IMR-90 (cell line): Measurements from ENCODE around the gene HHLA2. TPM values are rescaled to one million over a fixed set of nuclear protein-coding genes. Genes with fewer than 3 reads are reported as not detected.

Experiments used
- ATAC-seq: fragments of 200-7000 bp; cut with Tn5 transposase; 2 replicates; pipeline ENCODE4 v1.9.1; 2020; ENCODE audit warnings: low read depth, mild to moderate bottlenecking, moderate library complexity
- BruUV-seq: library from RNA; stranded (reverse); fragments of 400-500 nt; replicated peaks from 2 replicates; lab custom pipeline; 2021; lab: Mats Ljungman, UMichigan
- CTCF ChIA-PET: fragments of 300-600 bp; formaldehyde crosslinking; extraction: SDS; loops from one replicate; lab custom pipeline; 2021; ENCODE audit warnings: antibody characterized with exemption; lab: Yijun Ruan, JAX
- POLR2A ChIA-PET: fragments of 300-600 bp; sonication (Branson Sonifier 250); formaldehyde crosslinking; loops from one replicate; lab custom pipeline; 2022; ENCODE audit warnings: antibody characterized with exemption; ENCODE audit not compliant: unreplicated experiment; lab: Charles Lee
- DNase-seq: peaks from one replicate; pipeline ENCODE4 v3.0.0; 2013
- H2AFZ ChIP-seq: replicated peaks from 2 replicates; pipeline ENCODE3; 2013; ENCODE audit warnings: low read length, mild to moderate bottlenecking; ENCODE audit not compliant: poor library complexity
- H2AK5ac ChIP-seq: 2 replicates; pipeline ENCODE4 v1.6.1; 2013; ENCODE audit warnings: low read depth, low read length, inconsistent platforms
- H2AK9ac ChIP-seq: replicated peaks from 2 replicates; pipeline ENCODE3; 2013; ENCODE audit warnings: mild to moderate bottlenecking, low read depth, low read length, moderate library complexity; ENCODE audit not compliant: poor library complexity
- H2BK120ac ChIP-seq: 2 replicates; pipeline ENCODE4 v1.6.1; 2013; ENCODE audit warnings: low read depth, low read length, inconsistent platforms
- H2BK15ac ChIP-seq: 3 replicates; pipeline ENCODE4 v1.6.1; 2013; ENCODE audit warnings: low read depth, low read length, inconsistent platforms
- H2BK20ac ChIP-seq: 2 replicates; pipeline ENCODE4 v1.6.1; 2013; ENCODE audit warnings: low read depth, mild to moderate bottlenecking, inconsistent platforms, low read length, moderate library complexity
- H2BK5ac ChIP-seq: 2 replicates; pipeline ENCODE4 v1.6.1; 2013; ENCODE audit warnings: mild to moderate bottlenecking, low read depth, low read length, inconsistent platforms; ENCODE audit not compliant: poor library complexity, severe bottlenecking
- H3K14ac ChIP-seq: replicated peaks from 2 replicates; pipeline ENCODE4 v1.6.1; 2013; ENCODE audit warnings: low read depth, low read length, inconsistent platforms
- H3K18ac ChIP-seq: 2 replicates; pipeline ENCODE4 v1.6.1; 2013; ENCODE audit warnings: low read depth, low read length, control low read depth
- H3K23ac ChIP-seq: 2 replicates; pipeline ENCODE4 v1.6.1; 2013; ENCODE audit warnings: low read depth, low read length, inconsistent platforms
- H3K27ac ChIP-seq: 2 replicates; pipeline ENCODE4 v1.5.1; 2013; ENCODE audit warnings: mild to moderate bottlenecking, control low read depth, low read length; ENCODE audit not compliant: insufficient read depth
- H3K27me3 ChIP-seq: 2 replicates; pipeline ENCODE4 v1.6.1; 2013; ENCODE audit warnings: low read length; ENCODE audit not compliant: control insufficient read depth, insufficient read depth
- H3K36me3 ChIP-seq: 2 replicates; pipeline ENCODE4 v1.6.1; 2013; ENCODE audit warnings: low read length, mixed read lengths; ENCODE audit not compliant: control insufficient read depth, insufficient read depth
- H3K4ac ChIP-seq: 2 replicates; pipeline ENCODE4 v1.6.1; 2013; ENCODE audit warnings: low read depth, low read length, inconsistent platforms
- H3K4me1 ChIP-seq: 2 replicates; pipeline ENCODE4 v1.6.1; 2013; ENCODE audit warnings: low read length, mixed read lengths; ENCODE audit not compliant: control insufficient read depth, insufficient read depth
- H3K4me2 ChIP-seq: 2 replicates; pipeline ENCODE4 v1.6.1; 2013; ENCODE audit warnings: low read depth, mild to moderate bottlenecking, control low read depth, low read length, moderate library complexity
- H3K4me3 ChIP-seq: 2 replicates; pipeline ENCODE4 v1.5.1; 2013; ENCODE audit warnings: low read depth, mild to moderate bottlenecking, control low read depth, low read length, moderate library complexity; ENCODE audit not compliant: insufficient read depth
- H3K56ac ChIP-seq: 2 replicates; pipeline ENCODE4 v1.6.1; 2013; ENCODE audit warnings: low read length, inconsistent platforms; ENCODE audit not compliant: insufficient read depth; ENCODE audit errors: extremely low read depth
- H3K79me1 ChIP-seq, 2 experiments: 2 replicates each; pipeline ENCODE4 v1.6.1; 2013; ENCODE audit warnings: low read length in 2 of 2, inconsistent platforms in 1 of 2, low read depth in 1 of 2
- H3K9ac ChIP-seq: 2 replicates; pipeline ENCODE4 v1.6.1; 2013; ENCODE audit warnings: low read depth, low read length, control low read depth
- H3K9me1 ChIP-seq: 2 replicates; pipeline ENCODE4 v1.6.1; 2013; ENCODE audit warnings: low read length, inconsistent platforms; ENCODE audit not compliant: insufficient read depth
- H3K9me3 ChIP-seq: 2 replicates; pipeline ENCODE4 v1.6.1; 2013; ENCODE audit warnings: low read length; ENCODE audit not compliant: control insufficient read depth, insufficient read depth
- H4K20me1 ChIP-seq: 2 replicates; pipeline ENCODE4 v1.6.1; 2013; ENCODE audit warnings: low read length, inconsistent platforms; ENCODE audit not compliant: insufficient read depth
- H4K5ac ChIP-seq: 2 replicates; pipeline ENCODE4 v1.6.1; 2013; ENCODE audit warnings: mild to moderate bottlenecking, low read depth, low read length, control low read depth
- H4K8ac ChIP-seq, 2 experiments: 2 replicates each; pipeline ENCODE4 v1.6.1; 2013; ENCODE audit warnings: low read depth in 2 of 2, low read length in 2 of 2, control low read depth in 1 of 2, inconsistent platforms in 1 of 2
- H4K91ac ChIP-seq: 2 replicates; pipeline ENCODE4 v1.6.1; 2013; ENCODE audit warnings: low read depth, low read length, inconsistent platforms; ENCODE audit not compliant: insufficient read depth
- CEBPB ChIP-seq: IDR thresholded peaks from 2 replicates; pipeline ENCODE4 v1.6.1; 2012; ENCODE audit warnings: low read depth, low read length, improper control_type of control experiment
- CHD1 ChIP-seq: IDR thresholded peaks from 2 replicates; pipeline ENCODE4 v1.6.1; 2012; ENCODE audit warnings: low read depth, low read length, improper control_type of control experiment
- FOS ChIP-seq: fragments of 150-350 bp; IDR thresholded peaks from 2 replicates; pipeline ENCODE4 v1.6.1; 2016; ENCODE audit warnings: low read depth, low read length
- MAFK ChIP-seq: IDR thresholded peaks from 2 replicates; pipeline ENCODE4 v1.6.1; 2012; ENCODE audit warnings: low read depth, low read length, improper control_type of control experiment
- MXI1 ChIP-seq: IDR thresholded peaks from 2 replicates; pipeline ENCODE4 v1.6.1; 2012; ENCODE audit warnings: low read depth, mild to moderate bottlenecking, low read length, moderate library complexity, borderline replicate concordance
- NFE2L2 ChIP-seq: fragments of 150-350 bp; IDR thresholded peaks from 2 replicates; pipeline ENCODE4 v1.6.1; 2016; ENCODE audit warnings: low read depth, mild to moderate bottlenecking, low read length
- POLR2A ChIP-seq: IDR thresholded peaks from 2 replicates; pipeline ENCODE4 v1.6.1; 2012; ENCODE audit warnings: mild to moderate bottlenecking, low read depth, low read length
- RAD21 ChIP-seq: IDR thresholded peaks from 2 replicates; pipeline ENCODE4 v1.6.1; 2012; ENCODE audit warnings: low read length, improper control_type of control experiment
- SMC3 ChIP-seq: fragments of 150-350 bp; IDR thresholded peaks from 2 replicates; pipeline ENCODE4 v1.6.1; 2016; ENCODE audit warnings: low read depth, mild to moderate bottlenecking, antibody characterized with exemption, low read length, moderate library complexity
- WGBS, 2 experiments: methylation state at CpG; one replicate each; pipeline versions ENCODE4 v1.1.5 to v1.1.7; 2013; ENCODE audit warnings: missing lambda C conversion rate in 2 of 2; ENCODE audit not compliant: insufficient read length in 1 of 2; ENCODE audit errors: extremely low coverage in 2 of 2; 5-methylcytosine and 5-hydroxymethylcytosine counted together
- dilution Hi-C: fragments of 300-500 bp; cut with HindIII; formaldehyde crosslinking; loops from one replicate; pipeline ENCODE4 v1.14.3; 2018; ENCODE audit warnings: low sequenced_read_pairs; ENCODE audit not compliant: unreplicated experiment
- in situ Hi-C: fragments of 300-500 bp; cut with MboI; formaldehyde crosslinking; loops from 3 replicates; pipeline ENCODE4 v1.14.3; 2019; ENCODE audit warnings: low sequenced_read_pairs, inconsistent platforms, mixed read lengths
- intact Hi-C: fragments of 100-400 bp; cut with micrococcal nuclease; formaldehyde crosslinking; loops from 2 replicates; pipeline ENCODE4 v1.10.0; 2022
- polyA plus RNA-seq, 3 experiments: library from polyadenylated mRNA; depleted of rRNA; stranded (reverse); fragments of >200 nt; gene quantifications; 2 replicates each; pipeline ENCODE4 v1.2.3, GENCODE V29; 2012; ENCODE audit warnings: low replicate concordance in 1 of 3
- total RNA-seq: library from RNA; depleted of rRNA; stranded (reverse); fragments of >200 nt; gene quantifications from 2 replicates; pipeline ENCODE4 v1.2.3, GENCODE V29; 2012
- TF ChIP-seq, protein P1 (sequence below): fragments of 150-350 bp; IDR thresholded peaks from 2 replicates; pipeline ENCODE4 v1.6.1; 2017; ENCODE audit warnings: mild to moderate bottlenecking, antibody characterized with exemption, low read length, low read depth
- TF ChIP-seq, protein P2 (sequence below): conservative IDR thresholded peaks from 2 replicates; pipeline ENCODE4 v1.5.1; 2012; ENCODE audit warnings: mild to moderate bottlenecking, low read depth, low read length, improper control_type of control experiment
- TF ChIP-seq, protein P3 (sequence below): fragments of 150-350 bp; IDR thresholded peaks from 2 replicates; pipeline ENCODE4 v1.6.1; 2016; ENCODE audit warnings: low read depth, mild to moderate bottlenecking, low read length, moderate library complexity, borderline replicate concordance

HHLA2 gene
- total and polyA plus RNA-seq, 2 of the 4 experiments (the other 2 are of a cell fraction) = not detected

DNA sequence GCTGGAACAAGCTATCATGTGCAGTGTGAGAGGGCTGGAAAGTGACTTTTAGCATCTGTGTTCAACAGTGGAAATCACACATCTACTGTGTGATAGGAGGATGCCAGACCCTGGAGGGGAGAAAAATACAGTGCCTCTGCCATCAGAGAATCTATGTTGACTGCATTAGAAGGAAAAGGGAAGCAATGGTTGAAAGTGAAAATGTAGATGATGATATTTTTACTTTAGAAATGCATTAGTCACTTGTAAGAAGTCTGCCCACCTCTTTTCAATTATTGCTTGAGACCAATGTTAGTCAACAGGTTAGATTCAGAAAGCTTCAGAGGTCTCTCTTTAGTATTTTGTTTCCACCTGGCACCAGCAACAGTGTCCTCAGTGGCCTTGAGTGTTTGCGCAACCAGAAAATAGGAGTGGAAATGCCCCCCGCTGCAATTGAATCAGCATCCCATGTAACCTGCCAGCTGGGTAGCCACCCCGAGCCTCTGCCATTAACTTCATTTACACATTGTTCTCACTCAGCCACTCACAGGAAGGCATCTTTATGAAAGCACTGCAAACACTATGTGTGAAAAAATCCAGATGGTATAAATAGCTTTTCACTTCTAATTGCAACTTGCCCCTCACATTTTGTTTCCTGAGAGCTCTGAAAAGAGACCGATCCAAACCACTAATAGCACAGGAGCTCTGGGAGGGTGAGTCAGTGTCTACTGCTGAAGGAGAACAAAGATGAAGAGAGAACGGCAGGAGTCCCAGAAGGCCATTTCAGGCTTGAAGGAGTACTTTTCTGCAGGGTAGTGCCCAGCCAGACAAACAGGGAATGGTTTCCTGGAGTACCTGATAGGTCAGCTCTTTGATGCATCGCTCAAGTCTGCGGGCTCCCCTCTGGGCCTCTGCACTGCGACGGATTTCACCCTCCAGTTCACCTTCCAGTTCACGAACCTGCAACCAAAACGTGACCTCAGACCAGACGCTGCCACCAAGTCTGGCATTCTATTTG lies 92.1 kb downstream of the HHLA2 start (continued):
- TF ChIP-seq FOS (no peak), CEBPB (no peak)

DNA sequence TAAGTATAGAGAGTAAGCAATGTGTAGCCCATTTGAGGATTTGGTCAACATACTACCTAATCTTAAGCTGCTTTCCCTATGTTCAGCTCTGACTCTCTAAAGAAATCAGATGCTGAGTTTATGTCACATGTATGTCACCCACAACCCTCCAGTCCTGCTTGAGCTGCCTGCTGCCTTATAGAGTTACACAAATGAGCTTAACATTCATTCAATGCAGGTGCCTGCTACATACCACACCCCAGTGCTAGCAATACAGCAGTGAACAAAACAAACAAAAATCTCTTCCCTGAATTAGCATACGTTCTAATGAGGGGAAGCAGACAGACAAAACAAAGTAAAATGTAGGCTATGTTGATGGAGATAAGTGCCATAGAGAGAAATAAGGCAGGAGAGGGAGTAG lies 93.0 kb downstream of the HHLA2 start:
- Histone ChIP-seq H4K91ac (no peak overlapping the region), H2AFZ (no peak overlapping the region), H4K20me1 (no peaks in the 10 kb centered on the region), H3K9me1 (no peaks in the 10 kb centered on the region; the same call in 1 of the 2 replicates), H3K27ac (no peak overlapping the region), H2AK9ac (no peak overlapping the region), H3K9ac (no peak overlapping the region), H4K8ac (no peak overlapping the region), H4K5ac (no peak overlapping the region), H3K4me3 (no peak overlapping the region), H2BK15ac (no peak overlapping the region), H3K23ac (no peak overlapping the region), H3K4me2 (no peak overlapping the region), H3K4ac (no peak overlapping the region), H3K18ac (no peak overlapping the region), H2BK120ac (no peak overlapping the region), H3K14ac (no peak overlapping the region), H3K56ac (no peak overlapping the region), H3K9me3 (no peaks in the 10 kb centered on the region), H2AK5ac (no peak overlapping the region), H3K36me3 (no peaks in the 10 kb centered on the region), H2BK5ac (no peak overlapping the region), H3K27me3 (peaks cover 11% of the 10 kb centered on the region), H2BK20ac (no peak overlapping the region), H3K79me1 (no peaks in the 10 kb centered on the region), H3K4me1 (no peaks in the 10 kb centered on the region)
- dilution Hi-C loops (no loop called here), intact Hi-C loops (no loop called here), in situ Hi-C loops (no loop called here)
- ChIA-PET CTCF (no interaction called here), POLR2A (no interaction called here)
- no TSS peak for BruUV-seq
- no peak for ATAC-seq
- no CpG with 5 or more reads among the region's 1 CpG for WGBS, 2 experiments
- no peak for DNase-seq
- TF ChIP-seq, protein P1, sequence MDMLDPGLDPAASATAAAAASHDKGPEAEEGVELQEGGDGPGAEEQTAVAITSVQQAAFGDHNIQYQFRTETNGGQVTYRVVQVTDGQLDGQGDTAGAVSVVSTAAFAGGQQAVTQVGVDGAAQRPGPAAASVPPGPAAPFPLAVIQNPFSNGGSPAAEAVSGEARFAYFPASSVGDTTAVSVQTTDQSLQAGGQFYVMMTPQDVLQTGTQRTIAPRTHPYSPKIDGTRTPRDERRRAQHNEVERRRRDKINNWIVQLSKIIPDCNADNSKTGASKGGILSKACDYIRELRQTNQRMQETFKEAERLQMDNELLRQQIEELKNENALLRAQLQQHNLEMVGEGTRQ = no peak
- TF ChIP-seq RAD21 (no peak), CHD1 (no peak), NFE2L2 (no peak), MXI1 (no peak), SMC3 (no peak), POLR2A (no peak), MAFK (no peak), CEBPB (no peak), FOS (no peak)
- TF ChIP-seq, protein P2, sequence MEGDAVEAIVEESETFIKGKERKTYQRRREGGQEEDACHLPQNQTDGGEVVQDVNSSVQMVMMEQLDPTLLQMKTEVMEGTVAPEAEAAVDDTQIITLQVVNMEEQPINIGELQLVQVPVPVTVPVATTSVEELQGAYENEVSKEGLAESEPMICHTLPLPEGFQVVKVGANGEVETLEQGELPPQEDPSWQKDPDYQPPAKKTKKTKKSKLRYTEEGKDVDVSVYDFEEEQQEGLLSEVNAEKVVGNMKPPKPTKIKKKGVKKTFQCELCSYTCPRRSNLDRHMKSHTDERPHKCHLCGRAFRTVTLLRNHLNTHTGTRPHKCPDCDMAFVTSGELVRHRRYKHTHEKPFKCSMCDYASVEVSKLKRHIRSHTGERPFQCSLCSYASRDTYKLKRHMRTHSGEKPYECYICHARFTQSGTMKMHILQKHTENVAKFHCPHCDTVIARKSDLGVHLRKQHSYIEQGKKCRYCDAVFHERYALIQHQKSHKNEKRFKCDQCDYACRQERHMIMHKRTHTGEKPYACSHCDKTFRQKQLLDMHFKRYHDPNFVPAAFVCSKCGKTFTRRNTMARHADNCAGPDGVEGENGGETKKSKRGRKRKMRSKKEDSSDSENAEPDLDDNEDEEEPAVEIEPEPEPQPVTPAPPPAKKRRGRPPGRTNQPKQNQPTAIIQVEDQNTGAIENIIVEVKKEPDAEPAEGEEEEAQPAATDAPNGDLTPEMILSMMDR = no peak
- TF ChIP-seq, protein P3, sequence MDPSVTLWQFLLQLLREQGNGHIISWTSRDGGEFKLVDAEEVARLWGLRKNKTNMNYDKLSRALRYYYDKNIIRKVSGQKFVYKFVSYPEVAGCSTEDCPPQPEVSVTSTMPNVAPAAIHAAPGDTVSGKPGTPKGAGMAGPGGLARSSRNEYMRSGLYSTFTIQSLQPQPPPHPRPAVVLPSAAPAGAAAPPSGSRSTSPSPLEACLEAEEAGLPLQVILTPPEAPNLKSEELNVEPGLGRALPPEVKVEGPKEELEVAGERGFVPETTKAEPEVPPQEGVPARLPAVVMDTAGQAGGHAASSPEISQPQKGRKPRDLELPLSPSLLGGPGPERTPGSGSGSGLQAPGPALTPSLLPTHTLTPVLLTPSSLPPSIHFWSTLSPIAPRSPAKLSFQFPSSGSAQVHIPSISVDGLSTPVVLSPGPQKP = no peak
